Neural progenitor cell (in vitro differentiated cells): ENCODE measurements around the gene GJC2. TPM values are rescaled to one million over a fixed set of nuclear protein-coding genes. Genes with fewer than 3 reads are reported as not detected.
A peak's percentile ranks its signal among the peaks of the same experiment; 100 is the strongest.

Source experiments
- DNase-seq: peaks from one replicate; pipeline ENCODE4 v3.0.0-alpha.2; 2016; ENCODE audit warnings: low spot score
- H2AFZ ChIP-seq: fragments of 200-600 bp; sonication (generic); replicated peaks from 2 replicates; pipeline ENCODE4 v1.6.1; 2016; ENCODE audit warnings: antibody characterized with exemption
- H3F3A ChIP-seq: fragments of 200-600 bp; sonication (generic); 2 replicates; pipeline ENCODE4 v1.6.1; 2016; ENCODE audit warnings: antibody characterized with exemption, low read depth
- H3K27ac ChIP-seq: fragments of 200-600 bp; sonication (generic); 2 replicates; pipeline ENCODE4 v1.5.1; 2016; ENCODE audit warnings: mild to moderate bottlenecking
- H3K27me3 ChIP-seq: fragments of 200-600 bp; sonication (generic); 2 replicates; pipeline ENCODE4 v1.6.1; 2016; ENCODE audit warnings: mild to moderate bottlenecking, moderate library complexity
- H3K36me3 ChIP-seq: fragments of 200-600 bp; sonication (generic); 2 replicates; pipeline ENCODE4 v1.5.1; 2016
- H3K4me1 ChIP-seq: fragments of 200-600 bp; sonication (generic); 2 replicates; pipeline ENCODE4 v1.6.1; 2016; ENCODE audit warnings: mixed run types
- H3K4me2 ChIP-seq: fragments of 200-600 bp; sonication (generic); 2 replicates; pipeline ENCODE4 v1.6.1; 2016
- H3K4me3 ChIP-seq: fragments of 200-600 bp; sonication (generic); 2 replicates; pipeline ENCODE4 v1.5.1; 2016
- H3K79me2 ChIP-seq: fragments of 200-600 bp; sonication (generic); 2 replicates; pipeline ENCODE4 v1.6.1; 2016; ENCODE audit warnings: low read depth
- H3K9ac ChIP-seq: fragments of 200-600 bp; sonication (generic); 2 replicates; pipeline ENCODE4 v1.6.1; 2016
- H3K9me3 ChIP-seq: fragments of 200-600 bp; sonication (generic); 2 replicates; pipeline ENCODE4 v1.5.1; 2016; ENCODE audit warnings: low read depth
- H4K20me1 ChIP-seq: fragments of 200-600 bp; sonication (generic); 2 replicates; pipeline ENCODE4 v1.6.1; 2016; ENCODE audit warnings: low read depth
- H3K27ac Mint-ChIP-seq: 3 replicates; pipeline ENCODE4 v1.8.0; 2021; ENCODE audit warnings: mixed read lengths
- H3K27me3 Mint-ChIP-seq: 2 replicates; pipeline ENCODE4 v1.8.0; 2022; ENCODE audit warnings: low read depth, mild to moderate bottlenecking, inconsistent platforms, moderate library complexity, mixed read lengths; ENCODE audit not compliant: insufficient read depth
- H3K36me3 Mint-ChIP-seq: 3 replicates; pipeline ENCODE4 v1.8.0; 2021; ENCODE audit warnings: mixed read lengths
- H3K4me1 Mint-ChIP-seq: 3 replicates; pipeline ENCODE4 v1.8.0; 2021; ENCODE audit warnings: mixed read lengths
- H3K4me3 Mint-ChIP-seq: 3 replicates; pipeline ENCODE4 v1.8.0; 2021; ENCODE audit warnings: mild to moderate bottlenecking, moderate library complexity, mixed read lengths
- H3K9me3 Mint-ChIP-seq: 3 replicates; pipeline ENCODE4 v1.8.0; 2020; ENCODE audit warnings: mixed read lengths
- CTCF ChIP-seq: fragments of 200-600 bp; sonication (generic); IDR thresholded peaks from 2 replicates; pipeline ENCODE4 v1.5.1; 2017; ENCODE audit warnings: antibody characterized with exemption, mild to moderate bottlenecking
- EZH2 ChIP-seq: fragments of 200-600 bp; sonication (generic); IDR thresholded peaks from 2 replicates; pipeline ENCODE4 v1.6.1; 2017; ENCODE audit warnings: antibody characterized with exemption, mild to moderate bottlenecking, moderate library complexity
- EZH2phosphoT487 ChIP-seq: fragments of 200-600 bp; sonication (generic); IDR thresholded peaks from 2 replicates; pipeline ENCODE4 v1.6.1; 2017; ENCODE audit warnings: antibody characterized with exemption
- total RNA-seq: library from RNA; depleted of rRNA; stranded (reverse); fragments of >200 nt; gene quantifications from 2 replicates; pipeline ENCODE4 v1.2.3, GENCODE V29; 2015; ENCODE audit warnings: low replicate concordance

GJC2 gene
- total RNA-seq, 1 donor from 2014 or later: not detected

GRCh38 chr1:228180959-228181644 is 31.4 kb downstream of the GJC2 start:
- H3K27me3 Mint-ChIP-seq: peaks cover 2% of the 10 kb centered on the region
- H3K4me2 ChIP-seq: no peak overlapping the region
- H3K9ac ChIP-seq: no peak overlapping the region
- no peak overlapping the region for H3K4me3 Mint-ChIP-seq
- H3K79me2 ChIP-seq: no peaks in the 10 kb centered on the region
- no peak overlapping the region for H3K27ac Mint-ChIP-seq
- H3K9me3 ChIP-seq: no peaks in the 10 kb centered on the region
- no peak for DNase-seq
- no peaks in the 10 kb centered on the region for H3F3A ChIP-seq
- H3K27me3 ChIP-seq: no peaks in the 10 kb centered on the region
- TF ChIP-seq CTCF (no peak), EZH2 (no peak), EZH2phosphoT487 (no peak)
- peaks cover 2% of the 10 kb centered on the region for H3K36me3 Mint-ChIP-seq
- H4K20me1 ChIP-seq: no peaks in the 10 kb centered on the region
- H3K27ac ChIP-seq: no peak overlapping the region
- H3K4me1 ChIP-seq: no peaks in the 10 kb centered on the region
- peaks cover 14% of the 10 kb centered on the region for H3K4me1 Mint-ChIP-seq
- no peaks in the 10 kb centered on the region for H3K36me3 ChIP-seq
- no peak overlapping the region for H3K4me3 ChIP-seq
- no peak overlapping the region for H2AFZ ChIP-seq
- H3K9me3 Mint-ChIP-seq: no peaks in the 10 kb centered on the region

GRCh38 chr1:228181645-228182034 is 31.9 kb downstream of the GJC2 start:
- H3K4me3 Mint-ChIP-seq: no peak overlapping the region
- Histone ChIP-seq H3F3A (no peaks in the 10 kb centered on the region), H3K27me3 (no peaks in the 10 kb centered on the region), H3K9me3 (no peaks in the 10 kb centered on the region), H3K9ac (no peak overlapping the region), H3K79me2 (no peaks in the 10 kb centered on the region), H2AFZ (no peak overlapping the region), H3K4me1 (no peaks in the 10 kb centered on the region), H3K4me2 (no peak overlapping the region), H3K27ac (no peak overlapping the region), H3K36me3 (no peaks in the 10 kb centered on the region), H3K4me3 (no peak overlapping the region), H4K20me1 (no peaks in the 10 kb centered on the region)
- H3K4me1 Mint-ChIP-seq: peaks cover 14% of the 10 kb centered on the region
- peak overlapping the region; percentile 50 for H3K27ac Mint-ChIP-seq
- H3K27me3 Mint-ChIP-seq: peaks cover 2% of the 10 kb centered on the region
- peaks cover 2% of the 10 kb centered on the region for H3K36me3 Mint-ChIP-seq
- no peaks in the 10 kb centered on the region for H3K9me3 Mint-ChIP-seq
- no peak for TF ChIP-seq CTCF
- TF ChIP-seq EZH2phosphoT487: no peak
- no peak for TF ChIP-seq EZH2
- DNase-seq: no peak

- Mint-ChIP-seq H3K9me3 (no peaks in the 10 kb centered on the region), H3K4me1 (peaks cover 14% of the 10 kb centered on the region), H3K27me3 (peaks cover 4% of the 10 kb centered on the region)
Observed at GRCh38 chr1:228182296-228183030, 32.7 kb downstream of the GJC2 start.

More at GRCh38 chr1:228182296-228183030, 32.7 kb downstream of the GJC2 start:
- Histone ChIP-seq H3K36me3 (no peaks in the 10 kb centered on the region), H3F3A (no peaks in the 10 kb centered on the region), H4K20me1 (no peaks in the 10 kb centered on the region), H3K4me1 (no peaks in the 10 kb centered on the region), H3K27me3 (no peaks in the 10 kb centered on the region), H3K27ac (no peak overlapping the region), H3K9me3 (no peaks in the 10 kb centered on the region), H3K4me3 (no peak overlapping the region), H3K9ac (no peak overlapping the region), H2AFZ (no peak overlapping the region), H3K4me2 (no peak overlapping the region), H3K79me2 (no peaks in the 10 kb centered on the region)
- no peak overlapping the region for H3K27ac Mint-ChIP-seq
- H3K36me3 Mint-ChIP-seq: peaks cover 2% of the 10 kb centered on the region
- TF ChIP-seq EZH2phosphoT487: no peak
- TF ChIP-seq EZH2: no peak
- no peak for TF ChIP-seq CTCF
- no peak for DNase-seq
- no peak overlapping the region for H3K4me3 Mint-ChIP-seq
